CD4-positive, alpha-beta memory T cell (primary cell): ENCODE results near the gene MBNL1. TPM values are rescaled to one million over a fixed set of nuclear protein-coding genes. Genes with fewer than 3 reads are reported as not detected.
"Not testable (repeated sequence)": the region's sequence is repeated elsewhere in the genome, so short reads cannot be mapped to it uniquely, and the experiment has no call there.

ENCODE experiments used
- CTCF ChIA-PET: fragments of 350-600 bp; sonication (Branson Sonifier 250); formaldehyde crosslinking; loops from one replicate; lab custom pipeline; 2021; ENCODE audit warnings: inconsistent platforms; ENCODE audit not compliant: partially characterized antibody; lab: Charles Lee
- POLR2A ChIA-PET: fragments of 350-600 bp; sonication (Branson Sonifier 250); formaldehyde crosslinking; loops from one replicate; lab custom pipeline; 2021; ENCODE audit not compliant: partially characterized antibody; lab: Charles Lee
- DNase-seq, 5 donors: peaks; one replicate each; pipeline versions ENCODE4 v3.0.0 to v3.0.0-alpha.2; 2020 to 2022; ENCODE audit warnings: mixed read lengths in 1 of 5
- H3K27ac ChIP-seq: one replicate; pipeline ENCODE4 v1.7.0; 2013; ENCODE audit warnings: low read depth, low read length
- H3K27me3 ChIP-seq: 2 replicates; pipeline ENCODE4 v1.7.0; 2013; ENCODE audit warnings: mild to moderate bottlenecking, low read length, moderate library complexity; ENCODE audit not compliant: insufficient read depth
- H3K36me3 ChIP-seq: 2 replicates; pipeline ENCODE4 v1.7.0; 2013; ENCODE audit warnings: mild to moderate bottlenecking, low read length, moderate library complexity; ENCODE audit not compliant: insufficient read depth
- H3K4me1 ChIP-seq: 2 replicates; pipeline ENCODE4 v1.7.0; 2013; ENCODE audit warnings: mild to moderate bottlenecking, low read length, moderate library complexity; ENCODE audit not compliant: insufficient read depth
- H3K4me3 ChIP-seq, 2 donors: one replicate each; pipeline ENCODE4 v1.7.0; 2013; ENCODE audit warnings: low read length in 2 of 2, mild to moderate bottlenecking in 1 of 2
- H3K9me3 ChIP-seq, 2 donors: one replicate each; pipeline ENCODE4 v1.7.0; 2013; ENCODE audit warnings: low read length in 2 of 2, control low read depth in 1 of 2; ENCODE audit not compliant: control insufficient read depth in 1 of 2
- H3K27ac Mint-ChIP-seq, 7 donors: one replicate each; pipeline ENCODE4 v1.8.0; 2020 to 2021; ENCODE audit warnings: mixed read lengths in 7 of 7, mild to moderate bottlenecking in 6 of 7, inconsistent platforms in 3 of 7, moderate library complexity in 3 of 7
- H3K27me3 Mint-ChIP-seq, 2 donors: one replicate each; pipeline ENCODE4 v1.8.0; 2020 to 2021; ENCODE audit warnings: mixed read lengths in 2 of 2
- H3K36me3 Mint-ChIP-seq, 2 donors: one replicate each; pipeline ENCODE4 v1.8.0; 2020 to 2021; ENCODE audit warnings: mixed read lengths in 2 of 2, inconsistent platforms in 1 of 2, mild to moderate bottlenecking in 1 of 2
- H3K4me1 Mint-ChIP-seq, 4 donors: one replicate each; pipeline ENCODE4 v1.8.0; 2020 to 2021; ENCODE audit warnings: mixed read lengths in 4 of 4, mild to moderate bottlenecking in 1 of 4
- H3K4me3 Mint-ChIP-seq, 8 donors: one replicate each; pipeline ENCODE4 v1.8.0; 2020 to 2021; ENCODE audit warnings: mixed read lengths in 8 of 8, mild to moderate bottlenecking in 7 of 8, moderate library complexity in 6 of 8, inconsistent platforms in 3 of 8
- H3K9me3 Mint-ChIP-seq, 8 donors: one replicate each; pipeline ENCODE4 v1.8.0; 2020 to 2021; ENCODE audit warnings: mixed read lengths in 8 of 8, mild to moderate bottlenecking in 5 of 8, inconsistent platforms in 3 of 8, moderate library complexity in 1 of 8
- intact Hi-C: fragments of 100-400 bp; cut with micrococcal nuclease; formaldehyde crosslinking; loops from one replicate; pipeline ENCODE4 v1.15.1; 2023
- polyA plus RNA-seq, 2 donors: library from polyadenylated mRNA; unstranded; fragments of 300-500 nt; fragmentation: Illumina TruSeq; gene quantifications; one replicate each; pipeline ENCODE4 v1.2.3, GENCODE V29; 2021
- total RNA-seq, 2 experiments: library from RNA; stranded (reverse); gene quantifications; one replicate each; pipeline ENCODE4 v1.2.3, GENCODE V29; 2021

Gene MBNL1
- total and polyA plus RNA-seq, 4 experiments from 2014 or later: 289 to 430 (median 361) TPM

- peak overlapping the region in 5 of 7 donors; percentile 38 to 71 (median 65) for H3K27ac Mint-ChIP-seq
- H3K4me3 Mint-ChIP-seq: peak overlapping the region in 1 of 8 donors; percentile 58
- Histone ChIP-seq H3K4me3 (no peak overlapping the region), H3K27ac (no peak overlapping the region), H3K9me3 (no peaks in the 10 kb centered on the region), H3K27me3 (no peaks in the 10 kb centered on the region), H3K4me1 (peaks cover 73% of the 10 kb centered on the region), H3K36me3 (no peaks in the 10 kb centered on the region)
- H3K9me3 Mint-ChIP-seq: peaks cover 0 to 10% (median 4%) of the 10 kb centered on the region in 8 donors
- peaks cover 74 to 79% of the 10 kb centered on the region in 2 donors for H3K36me3 Mint-ChIP-seq
- no peaks in the 10 kb centered on the region for H3K27me3 Mint-ChIP-seq
- DNase-seq: no peak
- ChIA-PET POLR2A (interaction anchor here (2.3 kb wide), 1 partner anchor 13 kb away, joined by 5 read pairs; no protein-coding TSS in a partner anchor), CTCF (no interaction called here)
- peaks cover 65 to 79% (median 74%) of the 10 kb centered on the region in 4 donors for H3K4me1 Mint-ChIP-seq
- intact Hi-C loops: no loop called here
These were observed 96.4 kb downstream of the MBNL1 start for GRCh38 chr3:152365126-152365525.

DNA sequence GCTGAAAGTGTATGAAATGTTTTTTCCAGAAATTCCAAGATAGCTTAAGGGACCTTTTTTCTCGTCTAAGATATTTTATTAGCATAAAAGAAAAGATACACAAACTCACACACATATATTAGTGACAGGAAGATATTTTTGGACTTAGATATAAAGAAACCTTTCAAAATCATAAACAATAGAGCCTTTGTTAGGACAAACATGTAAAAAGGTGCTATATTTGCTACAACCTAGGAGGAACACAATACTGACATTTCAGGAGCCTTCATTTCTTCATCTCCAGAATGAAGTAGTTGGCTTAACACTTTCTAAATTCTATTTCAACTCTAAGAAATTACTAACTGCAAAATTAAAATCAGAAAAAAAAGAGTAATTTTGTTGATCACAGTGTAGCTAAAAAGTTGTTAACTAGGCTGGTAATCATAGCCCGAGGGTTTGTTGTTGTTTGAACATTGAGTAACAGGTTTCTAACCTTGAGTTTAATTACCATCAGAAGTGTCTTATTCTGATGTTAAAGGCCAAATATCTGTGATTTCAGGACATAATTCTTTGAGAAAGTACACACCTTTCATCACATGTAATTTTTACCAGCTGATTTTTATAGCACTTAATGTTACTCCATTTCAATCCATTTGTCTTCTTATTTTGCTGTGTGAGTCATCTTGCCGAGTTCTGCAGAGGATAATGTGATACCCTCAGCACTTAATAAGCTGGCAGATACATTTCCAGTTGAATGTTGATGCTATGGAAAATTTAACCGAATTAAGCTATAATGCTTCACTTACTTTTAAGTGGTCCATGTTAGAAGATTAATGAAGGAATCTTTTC, 97.3 kb downstream of the MBNL1 start:
- ChIA-PET CTCF (no interaction called here), POLR2A (interaction anchor here (1.4 to 2.3 kb wide), 2 partner anchors 12 to 14 kb away, joined by 4 to 5 read pairs; no protein-coding TSS in a partner anchor)
- H3K27me3 Mint-ChIP-seq: no peaks in the 10 kb centered on the region
- H3K4me1 Mint-ChIP-seq: peaks cover 71 to 81% (median 78%) of the 10 kb centered on the region in 4 donors
- intact Hi-C loops: no loop called here
- H3K36me3 Mint-ChIP-seq: peaks cover 78 to 82% of the 10 kb centered on the region in 2 donors
- H3K27ac Mint-ChIP-seq: peak overlapping the region in 2 of 7 donors; percentile 27 to 65
- H3K4me3 Mint-ChIP-seq: peak overlapping the region in 3 of 8 donors; percentile 1 to 30 (median 25)
- Histone ChIP-seq H3K27me3 (no peaks in the 10 kb centered on the region), H3K4me3 (no peak overlapping the region), H3K27ac (no peak overlapping the region), H3K9me3 (no peaks in the 10 kb centered on the region), H3K4me1 (peaks cover 75% of the 10 kb centered on the region), H3K36me3 (no peaks in the 10 kb centered on the region)
- H3K9me3 Mint-ChIP-seq: peaks cover 0 to 10% (median 4%) of the 10 kb centered on the region in 8 donors
- DNase-seq: no peak

DNA sequence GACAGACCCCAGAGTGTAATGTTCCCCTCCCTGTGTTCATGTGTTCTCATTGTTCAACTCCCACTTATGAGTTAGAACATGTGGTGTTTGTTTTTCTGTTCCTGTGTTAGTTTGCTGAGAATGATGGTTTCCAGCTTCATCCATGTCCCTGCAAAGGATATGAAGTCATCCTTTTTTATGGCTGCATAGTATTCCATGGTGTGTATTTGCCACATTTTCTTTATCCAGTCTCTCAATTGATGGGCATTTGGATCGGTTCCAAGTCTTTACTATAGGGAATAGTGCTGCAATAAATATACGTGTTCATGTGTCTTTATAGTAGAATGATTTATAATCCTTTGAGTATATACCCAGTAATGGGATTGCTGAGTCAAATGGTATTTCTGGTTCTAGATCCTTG, 98.5 kb downstream of the MBNL1 start:
- H3K4me3 ChIP-seq, H3K36me3 ChIP-seq, CTCF ChIA-PET, H3K27me3 ChIP-seq, DNase-seq, H3K27ac ChIP-seq, H3K9me3 ChIP-seq, H3K9me3 Mint-ChIP-seq, intact Hi-C loops, H3K27me3 Mint-ChIP-seq: not testable (repeated sequence)
- Mint-ChIP-seq H3K4me3 (peak overlapping the region in 5 of 8 donors; percentile 60 to 76 (median 70)), H3K27ac (peak overlapping the region; percentile 25 to 93 (median 63)), H3K4me1 (peaks cover 70 to 81% (median 76%) of the 10 kb centered on the region in 4 donors), H3K36me3 (peaks cover 77 to 88% of the 10 kb centered on the region in 2 donors)
- peaks cover 75% of the 10 kb centered on the region for H3K4me1 ChIP-seq
- POLR2A ChIA-PET: interaction anchor here (1.4 kb wide), 1 partner anchor 11 kb away, joined by 4 read pairs; no protein-coding TSS in a partner anchor

DNA sequence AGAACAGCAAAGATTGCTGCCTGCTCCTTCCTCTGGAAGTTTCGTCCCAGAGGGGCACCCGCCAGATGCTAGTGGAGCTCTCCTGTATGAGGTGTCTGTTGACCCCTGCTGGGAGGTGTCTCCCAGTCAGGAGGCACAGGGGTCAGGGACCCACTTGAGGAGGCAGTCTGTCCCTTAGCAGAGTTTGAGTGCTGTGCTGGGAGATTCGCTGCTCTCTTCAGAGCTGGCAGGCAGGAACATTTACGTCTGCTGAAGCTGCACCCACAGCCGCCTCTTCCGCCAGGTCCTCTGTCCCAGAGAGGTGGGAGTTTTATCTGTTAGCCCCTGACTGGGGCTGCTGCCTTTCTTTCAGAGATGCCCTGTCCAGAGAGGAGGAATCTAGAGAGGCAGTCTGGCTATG, 103.9 kb downstream of the MBNL1 start:
- H3K4me1 ChIP-seq: peaks cover 91% of the 10 kb centered on the region
- Mint-ChIP-seq H3K27ac (peak overlapping the region; percentile 4 to 79 (median 72)), H3K36me3 (peaks cover 74 to 79% of the 10 kb centered on the region in 2 donors), H3K4me3 (peak overlapping the region in 5 of 8 donors; percentile 24 to 78 (median 52)), H3K4me1 (peaks cover 69 to 96% (median 86%) of the 10 kb centered on the region in 4 donors)
- H3K9me3 ChIP-seq, H3K4me3 ChIP-seq, intact Hi-C loops, H3K27me3 Mint-ChIP-seq, H3K27me3 ChIP-seq, H3K36me3 ChIP-seq, H3K9me3 Mint-ChIP-seq, H3K27ac ChIP-seq, DNase-seq: not testable (repeated sequence)
- ChIA-PET POLR2A (interaction anchor here (0.9 to 1.5 kb wide), 4 partner anchors 8 to 37 kb away, joined by 3 to 6 read pairs (median 4); no protein-coding TSS in a partner anchor), CTCF (interaction anchor here (3.5 kb wide), 1 partner anchor 9 kb away, joined by 9 read pairs; no protein-coding TSS in a partner anchor)

GRCh38 chr3:152373379-152373778, 104.7 kb downstream of the MBNL1 start:
- Mint-ChIP-seq H3K27me3 (no peaks in the 10 kb centered on the region), H3K36me3 (peaks cover 71 to 76% of the 10 kb centered on the region in 2 donors), H3K27ac (peak overlapping the region in 6 of 7 donors; percentile 60 to 80 (median 65)), H3K9me3 (peaks cover 0 to 3% (median 0%) of the 10 kb centered on the region in 8 donors), H3K4me1 (peaks cover 64 to 93% (median 83%) of the 10 kb centered on the region in 4 donors), H3K4me3 (peak overlapping the region in 7 of 8 donors; percentile 21 to 70 (median 43))
- peaks cover 91% of the 10 kb centered on the region for H3K4me1 ChIP-seq
- intact Hi-C loops: no loop called here
- no peaks in the 10 kb centered on the region for H3K9me3 ChIP-seq
- no peak for DNase-seq
- ChIA-PET CTCF (interaction anchor here (0.8 to 3.5 kb wide), 2 partner anchors 9 to 10 kb away, joined by 5 to 9 read pairs; no protein-coding TSS in a partner anchor), POLR2A (interaction anchor here (0.9 to 1.6 kb wide), 5 partner anchors 8 to 173 kb away, joined by 3 to 6 read pairs (median 4); no protein-coding TSS in a partner anchor)
- H3K36me3 ChIP-seq: peaks cover 4% of the 10 kb centered on the region
- no peak overlapping the region for H3K4me3 ChIP-seq
- no peaks in the 10 kb centered on the region for H3K27me3 ChIP-seq
- no peak overlapping the region for H3K27ac ChIP-seq

GRCh38 chr3:152374262-152374990, 105.7 kb downstream of the MBNL1 start:
- Histone ChIP-seq H3K9me3 (no peaks in the 10 kb centered on the region), H3K27ac (no peak overlapping the region), H3K4me3 (no peak overlapping the region), H3K36me3 (peaks cover 4% of the 10 kb centered on the region), H3K27me3 (no peaks in the 10 kb centered on the region), H3K4me1 (peaks cover 91% of the 10 kb centered on the region)
- POLR2A ChIA-PET: interaction anchor here (1.5 to 1.6 kb wide), 2 partner anchors 15 to 43 kb away, joined by 5 to 6 read pairs; no protein-coding TSS in a partner anchor
- no peaks in the 10 kb centered on the region for H3K27me3 Mint-ChIP-seq
- CTCF ChIA-PET: interaction anchor here (0.8 to 3.5 kb wide), 4 partner anchors 11 to 191 kb away, joined by 3 to 9 read pairs (median 4); no protein-coding TSS in a partner anchor
- H3K36me3 Mint-ChIP-seq: peaks cover 62 to 73% of the 10 kb centered on the region in 2 donors
- peaks cover 61 to 91% (median 79%) of the 10 kb centered on the region in 4 donors for H3K4me1 Mint-ChIP-seq
- H3K9me3 Mint-ChIP-seq: peaks cover 0 to 3% (median 0%) of the 10 kb centered on the region in 8 donors
- DNase-seq: no peak
- peak overlapping the region in 6 of 7 donors; percentile 24 to 77 (median 53) for H3K27ac Mint-ChIP-seq
- peak overlapping the region in 2 of 8 donors; percentile 3 to 47 for H3K4me3 Mint-ChIP-seq
- intact Hi-C loops: no loop called here
